Mammary epithelial cell (primary cell): Measurements from ENCODE around the gene ADRM1.

Experiments
- EZH2 ChIP-seq: IDR thresholded peaks from 2 replicates; pipeline ENCODE4 v1.6.1; 2012; ENCODE audit warnings: low read length, inconsistent platforms, borderline replicate concordance
- TF ChIP-seq, protein P1 (sequence below), 2 donors: IDR thresholded peaks in 1 of 2; conservative IDR thresholded peaks in 1 of 2; 2 replicates each; pipeline ENCODE4 v1.5.1; 2011 to 2012; ENCODE audit warnings: inconsistent platforms in 2 of 2, low read length in 2 of 2, mild to moderate bottlenecking in 2 of 2, control low read depth in 1 of 2, low read depth in 1 of 2; ENCODE audit not compliant: insufficient read depth in 1 of 2; ENCODE audit errors: extremely low read depth in 1 of 2

DNA sequence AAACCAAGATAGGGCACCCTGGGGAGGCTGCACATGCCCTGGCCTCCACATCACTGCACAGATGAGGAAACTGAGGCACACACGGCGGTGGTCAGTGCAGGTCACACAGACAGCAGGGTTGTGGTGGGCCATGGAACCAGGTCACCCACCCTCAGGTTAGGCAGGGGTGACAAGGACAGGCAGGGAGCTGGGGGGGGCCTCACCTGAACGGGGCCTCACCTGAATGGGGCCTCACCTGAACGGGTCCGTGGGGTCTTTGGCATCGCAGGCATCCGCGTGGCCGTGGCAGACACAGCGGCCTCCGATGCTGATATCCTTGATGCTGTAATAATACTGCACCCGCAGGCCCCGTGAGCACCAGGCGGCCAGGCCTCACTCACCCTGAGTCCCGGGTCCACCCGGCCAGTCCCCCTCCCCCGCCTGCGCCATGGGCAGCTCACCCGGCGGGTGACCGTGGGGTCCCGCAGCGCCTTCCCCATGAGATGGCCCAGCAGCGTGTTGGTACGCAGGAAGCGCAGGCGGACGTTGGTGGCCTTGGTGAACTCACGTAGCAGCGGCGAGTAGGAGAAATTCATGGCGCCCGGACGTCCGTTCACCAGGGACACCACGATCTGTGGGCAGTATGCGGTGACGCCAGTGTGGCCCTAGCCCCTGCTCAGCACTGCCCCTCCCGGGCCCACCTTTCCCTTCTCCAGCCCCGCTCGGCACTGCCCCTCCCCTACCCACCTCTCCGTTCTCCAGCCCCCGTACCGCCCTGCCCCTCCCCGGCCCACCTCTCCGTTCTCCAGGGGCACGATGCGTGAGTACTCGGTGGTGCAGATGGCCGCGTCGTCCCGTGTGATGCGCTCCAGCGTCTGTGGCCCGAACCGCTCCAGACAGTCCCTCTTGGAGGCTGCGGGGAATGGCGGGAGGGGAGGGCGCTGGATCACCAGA is 48.9 kb downstream of the ADRM1 start:
- TF ChIP-seq, protein P1, sequence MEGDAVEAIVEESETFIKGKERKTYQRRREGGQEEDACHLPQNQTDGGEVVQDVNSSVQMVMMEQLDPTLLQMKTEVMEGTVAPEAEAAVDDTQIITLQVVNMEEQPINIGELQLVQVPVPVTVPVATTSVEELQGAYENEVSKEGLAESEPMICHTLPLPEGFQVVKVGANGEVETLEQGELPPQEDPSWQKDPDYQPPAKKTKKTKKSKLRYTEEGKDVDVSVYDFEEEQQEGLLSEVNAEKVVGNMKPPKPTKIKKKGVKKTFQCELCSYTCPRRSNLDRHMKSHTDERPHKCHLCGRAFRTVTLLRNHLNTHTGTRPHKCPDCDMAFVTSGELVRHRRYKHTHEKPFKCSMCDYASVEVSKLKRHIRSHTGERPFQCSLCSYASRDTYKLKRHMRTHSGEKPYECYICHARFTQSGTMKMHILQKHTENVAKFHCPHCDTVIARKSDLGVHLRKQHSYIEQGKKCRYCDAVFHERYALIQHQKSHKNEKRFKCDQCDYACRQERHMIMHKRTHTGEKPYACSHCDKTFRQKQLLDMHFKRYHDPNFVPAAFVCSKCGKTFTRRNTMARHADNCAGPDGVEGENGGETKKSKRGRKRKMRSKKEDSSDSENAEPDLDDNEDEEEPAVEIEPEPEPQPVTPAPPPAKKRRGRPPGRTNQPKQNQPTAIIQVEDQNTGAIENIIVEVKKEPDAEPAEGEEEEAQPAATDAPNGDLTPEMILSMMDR (conservative IDR thresholded peaks at IDR 0.05 in 1 of 2, IDR thresholded peaks at IDR 0.05 in 1 of 2; ENCODE audit: extremely low read depth in 1 of 2, insufficient read depth in 1 of 2, low read depth in 1 of 2, low read length in 2 of 2): no peak
- no peak for TF ChIP-seq EZH2
